ENCODE results near the gene PCDHGC5. TPM values are rescaled to one million over a fixed set of nuclear protein-coding genes. Genes with fewer than 3 reads are reported as not detected.
A peak's percentile ranks its signal among the peaks of the same experiment; 100 is the strongest.

PCDHGC5 gene
- total RNA-seq, 4 donors from 2014 or later: 1.1 to 3.2 (median 2.1) TPM

DNA sequence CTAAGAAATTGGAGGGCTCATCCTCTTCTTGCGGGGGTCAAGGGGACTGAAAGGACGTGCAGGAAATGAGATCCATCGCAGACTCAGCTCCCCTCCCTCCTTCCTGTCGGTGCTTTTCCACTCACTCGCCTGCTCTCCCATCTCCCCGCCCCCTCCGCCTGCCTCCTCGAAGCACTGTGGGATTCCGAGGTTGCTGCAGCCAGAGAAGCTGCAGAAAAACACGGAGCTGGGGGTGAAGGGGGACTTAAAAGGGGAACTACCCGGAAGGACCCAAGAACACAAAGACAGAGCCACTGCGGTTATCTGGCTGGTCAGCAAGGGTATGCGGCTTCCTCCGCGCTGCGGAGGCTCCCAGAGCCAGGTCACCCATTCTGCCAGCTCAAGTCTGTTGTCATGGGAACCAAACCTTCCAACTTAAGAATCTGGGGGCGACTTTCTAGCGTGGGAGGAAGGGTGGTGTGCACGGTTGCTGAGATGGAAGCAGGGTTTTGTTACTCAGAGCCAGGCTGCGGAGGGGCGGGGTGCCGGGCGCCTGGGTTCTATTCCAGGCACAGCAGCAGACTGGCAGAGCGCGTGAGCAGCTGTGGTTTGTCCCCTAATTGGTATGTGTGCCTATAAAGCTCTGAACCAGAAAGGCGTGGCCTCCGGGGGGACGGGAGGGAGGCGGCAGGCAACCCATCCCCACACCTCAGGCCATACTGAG lies 24.9 kb downstream of the PCDHGC5 start:
- TF ChIP-seq, protein P1, sequence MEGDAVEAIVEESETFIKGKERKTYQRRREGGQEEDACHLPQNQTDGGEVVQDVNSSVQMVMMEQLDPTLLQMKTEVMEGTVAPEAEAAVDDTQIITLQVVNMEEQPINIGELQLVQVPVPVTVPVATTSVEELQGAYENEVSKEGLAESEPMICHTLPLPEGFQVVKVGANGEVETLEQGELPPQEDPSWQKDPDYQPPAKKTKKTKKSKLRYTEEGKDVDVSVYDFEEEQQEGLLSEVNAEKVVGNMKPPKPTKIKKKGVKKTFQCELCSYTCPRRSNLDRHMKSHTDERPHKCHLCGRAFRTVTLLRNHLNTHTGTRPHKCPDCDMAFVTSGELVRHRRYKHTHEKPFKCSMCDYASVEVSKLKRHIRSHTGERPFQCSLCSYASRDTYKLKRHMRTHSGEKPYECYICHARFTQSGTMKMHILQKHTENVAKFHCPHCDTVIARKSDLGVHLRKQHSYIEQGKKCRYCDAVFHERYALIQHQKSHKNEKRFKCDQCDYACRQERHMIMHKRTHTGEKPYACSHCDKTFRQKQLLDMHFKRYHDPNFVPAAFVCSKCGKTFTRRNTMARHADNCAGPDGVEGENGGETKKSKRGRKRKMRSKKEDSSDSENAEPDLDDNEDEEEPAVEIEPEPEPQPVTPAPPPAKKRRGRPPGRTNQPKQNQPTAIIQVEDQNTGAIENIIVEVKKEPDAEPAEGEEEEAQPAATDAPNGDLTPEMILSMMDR (IDR thresholded peaks at IDR 0.05): no peak
- peak; percentile 50 for ATAC-seq (ENCODE audit: low FRiP score)

DNA sequence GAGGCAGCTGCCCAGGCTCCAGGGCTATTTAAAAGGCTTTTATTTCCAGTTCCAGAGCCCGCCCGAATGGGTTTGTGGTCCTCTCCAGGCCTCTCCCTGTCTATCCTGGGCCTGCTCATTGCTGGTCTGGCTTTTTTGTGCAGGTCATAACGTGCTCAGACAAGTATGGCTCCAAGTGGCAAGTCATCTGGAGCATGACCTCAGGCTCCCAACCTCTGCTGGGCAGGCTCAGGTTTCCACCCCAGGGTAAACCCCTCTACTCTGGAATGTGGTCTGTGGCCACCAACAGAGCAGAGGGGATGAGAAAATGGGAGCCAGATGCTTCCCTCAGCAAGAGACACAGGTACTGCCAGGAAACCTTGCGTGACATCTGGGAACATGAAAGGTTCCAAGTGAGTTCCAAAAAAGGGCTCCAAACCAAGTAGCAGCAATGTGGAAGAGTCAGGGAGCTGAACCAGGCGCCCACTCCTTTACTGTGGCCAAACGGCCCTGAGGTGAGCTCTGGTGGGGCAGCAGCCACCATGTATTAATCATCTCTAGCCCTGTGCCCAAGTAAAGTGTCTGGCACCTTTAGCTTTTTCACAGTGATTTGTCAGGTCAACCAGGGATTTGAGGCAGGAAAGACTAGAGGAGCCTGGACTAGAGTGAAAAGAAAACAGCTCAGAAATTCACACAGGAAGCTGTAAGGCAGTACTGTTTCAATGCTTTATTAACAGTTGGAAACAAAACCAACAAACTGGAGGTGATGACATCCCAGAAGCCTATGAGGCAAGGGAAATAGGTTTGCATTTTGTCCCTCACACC lies 25.7 kb downstream of the PCDHGC5 start:
- DNase-seq (ENCODE audit: low spot score) (no peak), ATAC-seq (ENCODE audit: low FRiP score) (peak; percentile 0)
- TF ChIP-seq, protein P1 (IDR thresholded peaks at IDR 0.05): no peak

More for the DNA sequence above, 24.9 kb downstream of the PCDHGC5 start:
- peak; percentile 48 for DNase-seq (ENCODE audit: low spot score)

DNA sequence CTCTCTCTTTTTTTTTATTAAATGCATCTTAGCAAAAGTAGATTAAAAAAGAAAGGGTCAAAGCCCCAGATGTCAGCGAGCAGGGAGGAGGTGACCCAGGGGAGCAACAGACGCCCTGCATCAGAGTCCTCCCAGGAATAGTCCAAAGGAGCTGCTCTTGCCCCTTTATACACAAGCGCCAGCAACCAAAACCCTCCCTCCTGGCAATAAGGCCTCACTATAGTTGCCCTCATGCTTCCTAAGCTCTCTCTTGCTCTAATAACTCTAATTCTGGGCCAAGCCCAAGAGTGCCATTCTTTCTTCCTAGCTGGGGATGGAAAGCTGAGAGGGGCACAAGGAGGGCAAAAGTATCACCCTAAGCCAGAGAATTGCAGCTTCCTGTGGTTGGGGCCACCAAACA lies 26.3 kb downstream of the PCDHGC5 start:
- ATAC-seq (ENCODE audit: low FRiP score): no peak
- DNase-seq (ENCODE audit: low spot score): no peak
- TF ChIP-seq, protein P1 (IDR thresholded peaks at IDR 0.05): no peak

DNA sequence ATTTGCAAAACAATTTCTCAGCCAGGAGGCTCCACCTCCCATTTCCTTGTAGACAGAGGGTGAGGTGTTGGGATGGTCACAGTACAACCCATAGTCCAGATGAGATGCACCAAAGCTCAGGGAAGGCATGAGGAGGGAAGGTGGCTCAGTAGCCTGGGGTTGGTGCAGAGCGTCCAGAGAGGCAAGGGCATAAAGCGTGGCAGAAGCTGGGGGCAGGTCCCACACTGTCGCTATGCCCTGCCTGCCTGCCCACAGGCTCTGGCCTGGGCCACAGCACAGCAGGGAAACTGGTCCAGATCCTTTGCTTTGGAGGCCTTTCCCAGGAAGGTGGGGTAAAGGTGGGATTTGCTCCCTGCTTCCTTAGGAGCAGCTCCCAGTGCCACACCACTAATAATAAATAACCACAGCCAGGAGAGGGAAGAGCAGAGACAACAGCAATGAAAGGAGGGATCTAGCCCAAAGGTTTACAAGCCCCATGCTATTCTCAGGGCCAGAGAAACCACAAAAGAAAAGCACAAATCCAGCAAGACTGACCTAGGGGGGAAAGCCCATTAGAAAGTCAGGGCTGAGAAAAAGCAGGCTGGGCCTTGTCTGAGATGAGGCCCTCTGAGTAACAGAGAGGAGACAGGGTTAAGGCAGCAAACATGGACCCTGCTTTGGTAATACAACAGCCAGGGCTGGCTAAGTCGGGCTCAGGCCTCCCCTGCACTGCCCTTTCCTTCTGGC lies 27.2 kb downstream of the PCDHGC5 start:
- TF ChIP-seq, protein P1 (IDR thresholded peaks at IDR 0.05): no peak
- DNase-seq (ENCODE audit: low spot score) (no peak), ATAC-seq (ENCODE audit: low FRiP score) (no peak)

DNA sequence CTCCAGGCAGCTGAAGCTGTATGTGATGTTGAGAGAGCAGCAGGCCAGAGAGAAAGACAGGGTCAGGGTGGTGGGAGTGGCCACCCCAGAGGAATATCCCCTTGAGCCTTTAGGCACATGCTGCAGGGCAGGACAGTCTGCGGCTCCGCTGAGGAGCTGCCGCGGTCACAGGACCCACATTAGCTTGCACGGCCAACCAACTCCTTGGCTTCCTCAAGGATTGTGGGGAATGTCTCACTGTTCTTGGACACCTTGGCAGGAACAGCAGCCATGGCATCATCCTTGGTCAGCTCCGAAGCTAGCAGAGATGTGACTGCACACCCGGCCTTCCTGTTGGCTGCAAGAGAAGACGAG lies 27.8 kb downstream of the PCDHGC5 start:
- TF ChIP-seq, protein P1 (IDR thresholded peaks at IDR 0.05): no peak
- DNase-seq (ENCODE audit: low spot score) (no peak), ATAC-seq (ENCODE audit: low FRiP score) (no peak)

DNA sequence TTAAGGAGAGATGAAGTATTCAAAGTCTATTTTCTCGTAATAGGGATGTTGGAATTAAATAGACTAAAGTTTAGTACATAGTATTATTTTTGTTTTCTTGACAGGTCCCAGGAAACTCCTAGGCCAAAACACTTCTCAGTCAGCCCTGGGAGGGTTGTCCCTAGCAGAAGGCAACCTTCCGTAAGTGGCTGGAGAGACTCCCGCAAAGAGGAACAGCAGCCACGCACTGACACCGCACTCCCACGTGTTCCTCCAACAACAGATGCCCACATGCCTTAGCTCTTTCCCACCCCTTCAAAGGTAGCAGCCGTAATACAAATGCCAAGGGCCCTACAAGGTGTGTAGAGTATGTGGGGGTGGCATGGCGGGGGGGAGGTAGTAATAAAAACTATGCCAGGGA lies 28.4 kb downstream of the PCDHGC5 start:
- ATAC-seq (ENCODE audit: low FRiP score) (no peak), DNase-seq (ENCODE audit: low spot score) (no peak)
- TF ChIP-seq, protein P1 (IDR thresholded peaks at IDR 0.05): no peak
